Effector memory CD8-positive, alpha-beta T cell (primary cell): Measurements from ENCODE around the gene C12orf60.

Experiments used
- ATAC-seq: fragments of 150-1000 bp; cut with Tn5 transposase; replicated peaks from 2 replicates; pipeline ENCODE4 v1.10.0; 2021; ENCODE audit warnings: mild to moderate bottlenecking, moderate library complexity
- DNase-seq, 3 experiments: peaks; one replicate each; pipeline ENCODE4 v3.0.0; 2021
- H3K27ac Mint-ChIP-seq, 2 donors: one replicate each; pipeline ENCODE4 v1.8.0; 2022; ENCODE audit warnings: mild to moderate bottlenecking in 2 of 2, mixed read lengths in 2 of 2, moderate library complexity in 2 of 2
- H3K27me3 Mint-ChIP-seq, 2 donors: one replicate each; pipeline ENCODE4 v1.8.0; 2022; ENCODE audit warnings: mixed read lengths in 2 of 2
- H3K36me3 Mint-ChIP-seq: one replicate; pipeline ENCODE4 v1.8.0; 2022; ENCODE audit warnings: mild to moderate bottlenecking, moderate library complexity, mixed read lengths; ENCODE audit not compliant: insufficient read depth
- H3K4me1 Mint-ChIP-seq, 2 donors: one replicate each; pipeline ENCODE4 v1.8.0; 2022; ENCODE audit warnings: low read depth in 2 of 2, mixed read lengths in 2 of 2
- H3K4me3 Mint-ChIP-seq, 2 donors: one replicate each; pipeline ENCODE4 v1.8.0; 2022; ENCODE audit warnings: mild to moderate bottlenecking in 2 of 2, mixed read lengths in 2 of 2, moderate library complexity in 2 of 2
- H3K9me3 Mint-ChIP-seq, 2 donors: one replicate each; pipeline ENCODE4 v1.8.0; 2022; ENCODE audit warnings: mixed read lengths in 2 of 2

Gene C12orf60

GRCh38 chr12:14771651-14772137 is 31.8 kb upstream of the C12orf60 start:
- Mint-ChIP-seq H3K27me3 (no peaks in the 10 kb centered on the region), H3K36me3 (peaks cover 73% of the 10 kb centered on the region), H3K9me3 (no peaks in the 10 kb centered on the region), H3K27ac (peak overlapping the region; percentile 100), H3K4me3 (peak overlapping the region; percentile 98 to 99), H3K4me1 (peaks cover 56 to 69% of the 10 kb centered on the region in 2 donors)
- ATAC-seq (peak; percentile 4), DNase-seq (peak; percentile 22 to 31 (median 30))

- ATAC-seq: no peak
- peaks cover 50 to 59% of the 10 kb centered on the region in 2 donors for H3K4me1 Mint-ChIP-seq
- H3K4me3 Mint-ChIP-seq: peak overlapping the region; percentile 98 to 99
- H3K27me3 Mint-ChIP-seq: no peaks in the 10 kb centered on the region
- H3K27ac Mint-ChIP-seq: peak overlapping the region in 1 of 2 donors; percentile 97
- DNase-seq: no peak
- H3K36me3 Mint-ChIP-seq: peaks cover 63% of the 10 kb centered on the region
- no peaks in the 10 kb centered on the region for H3K9me3 Mint-ChIP-seq
Measured at GRCh38 chr12:14772946-14773345, 30.5 kb upstream of the C12orf60 start.

GRCh38 chr12:14773685-14774073 is 29.8 kb upstream of the C12orf60 start:
- DNase-seq (no peak), ATAC-seq (peak; percentile 3)
- H3K36me3 Mint-ChIP-seq: peaks cover 59% of the 10 kb centered on the region
- no peaks in the 10 kb centered on the region for H3K27me3 Mint-ChIP-seq
- no peaks in the 10 kb centered on the region for H3K9me3 Mint-ChIP-seq
- peak overlapping the region; percentile 98 to 99 for H3K4me3 Mint-ChIP-seq
- H3K27ac Mint-ChIP-seq: peak overlapping the region; percentile 96 to 97
- peaks cover 49 to 56% of the 10 kb centered on the region in 2 donors for H3K4me1 Mint-ChIP-seq

GRCh38 chr12:14774074-14774905 is 29.2 kb upstream of the C12orf60 start:
- H3K4me1 Mint-ChIP-seq: peaks cover 43 to 51% of the 10 kb centered on the region in 2 donors
- no peaks in the 10 kb centered on the region for H3K27me3 Mint-ChIP-seq
- H3K4me3 Mint-ChIP-seq: peak overlapping the region; percentile 98 to 99
- H3K27ac Mint-ChIP-seq: peak overlapping the region; percentile 96 to 97
- DNase-seq (peak; percentile 77 to 83 (median 83)), ATAC-seq (peak; percentile 54)
- H3K36me3 Mint-ChIP-seq: peaks cover 53% of the 10 kb centered on the region
- no peaks in the 10 kb centered on the region for H3K9me3 Mint-ChIP-seq

- Mint-ChIP-seq H3K27ac (peak overlapping the region; percentile 96 to 97), H3K9me3 (no peaks in the 10 kb centered on the region), H3K27me3 (no peaks in the 10 kb centered on the region), H3K36me3 (peaks cover 45% of the 10 kb centered on the region), H3K4me3 (peak overlapping the region; percentile 98 to 99), H3K4me1 (peaks cover 38 to 51% of the 10 kb centered on the region in 2 donors)
- ATAC-seq (no peak), DNase-seq (peak in 1 of 3 experiments; percentile 11)
Measured at GRCh38 chr12:14774906-14775635, 28.4 kb upstream of the C12orf60 start.

- Mint-ChIP-seq H3K27me3 (no peaks in the 10 kb centered on the region), H3K9me3 (no peaks in the 10 kb centered on the region), H3K4me3 (peak overlapping the region; percentile 98 to 99), H3K4me1 (peaks cover 38 to 51% of the 10 kb centered on the region in 2 donors), H3K36me3 (peaks cover 40% of the 10 kb centered on the region), H3K27ac (peak overlapping the region; percentile 96 to 97)
- no peak for DNase-seq
- no peak for ATAC-seq
Measured at GRCh38 chr12:14775636-14775980, 27.9 kb upstream of the C12orf60 start.

- DNase-seq (no peak), ATAC-seq (no peak)
- Mint-ChIP-seq H3K27ac (peak overlapping the region in 1 of 2 donors; percentile 97), H3K9me3 (no peaks in the 10 kb centered on the region), H3K36me3 (peaks cover 32% of the 10 kb centered on the region), H3K4me1 (peaks cover 33 to 44% of the 10 kb centered on the region in 2 donors), H3K27me3 (no peaks in the 10 kb centered on the region), H3K4me3 (peak overlapping the region in 1 of 2 donors; percentile 99)
Measured at GRCh38 chr12:14776236-14776961, 27.1 kb upstream of the C12orf60 start.

GRCh38 chr12:14777271-14777670 is 26.2 kb upstream of the C12orf60 start:
- no peak for DNase-seq
- no peak overlapping the region for H3K27ac Mint-ChIP-seq
- peaks cover 28 to 37% of the 10 kb centered on the region in 2 donors for H3K4me1 Mint-ChIP-seq
- H3K36me3 Mint-ChIP-seq: peaks cover 24% of the 10 kb centered on the region
- H3K4me3 Mint-ChIP-seq: no peak overlapping the region
- ATAC-seq: no peak
- H3K9me3 Mint-ChIP-seq: no peaks in the 10 kb centered on the region
- H3K27me3 Mint-ChIP-seq: no peaks in the 10 kb centered on the region

- Mint-ChIP-seq H3K4me1 (peaks cover 19 to 22% of the 10 kb centered on the region in 2 donors), H3K27me3 (no peaks in the 10 kb centered on the region), H3K9me3 (no peaks in the 10 kb centered on the region), H3K36me3 (peaks cover 12% of the 10 kb centered on the region), H3K27ac (no peak overlapping the region), H3K4me3 (no peak overlapping the region)
- no peak for ATAC-seq
- no peak for DNase-seq
Measured at GRCh38 chr12:14779834-14780233, 23.6 kb upstream of the C12orf60 start.

GRCh38 chr12:14780859-14781258 is 22.6 kb upstream of the C12orf60 start:
- no peak for DNase-seq
- H3K36me3 Mint-ChIP-seq: peaks cover 18% of the 10 kb centered on the region
- H3K4me1 Mint-ChIP-seq: peaks cover 10 to 12% of the 10 kb centered on the region in 2 donors
- no peak overlapping the region for H3K27ac Mint-ChIP-seq
- H3K9me3 Mint-ChIP-seq: no peaks in the 10 kb centered on the region
- no peak for ATAC-seq
- H3K4me3 Mint-ChIP-seq: no peak overlapping the region
- H3K27me3 Mint-ChIP-seq: no peaks in the 10 kb centered on the region

- DNase-seq: no peak
- no peaks in the 10 kb centered on the region for H3K27me3 Mint-ChIP-seq
- no peaks in the 10 kb centered on the region for H3K9me3 Mint-ChIP-seq
- H3K4me3 Mint-ChIP-seq: no peak overlapping the region
- H3K36me3 Mint-ChIP-seq: peaks cover 25% of the 10 kb centered on the region
- no peak for ATAC-seq
- H3K4me1 Mint-ChIP-seq: peaks cover 4 to 5% of the 10 kb centered on the region in 2 donors
- no peak overlapping the region for H3K27ac Mint-ChIP-seq
Measured at GRCh38 chr12:14781563-14781962, 21.9 kb upstream of the C12orf60 start.

GRCh38 chr12:14782756-14783155 is 20.7 kb upstream of the C12orf60 start:
- no peaks in the 10 kb centered on the region for H3K9me3 Mint-ChIP-seq
- no peak overlapping the region for H3K4me3 Mint-ChIP-seq
- no peaks in the 10 kb centered on the region for H3K27me3 Mint-ChIP-seq
- peaks cover 6 to 8% of the 10 kb centered on the region in 2 donors for H3K4me1 Mint-ChIP-seq
- no peak for ATAC-seq
- no peak overlapping the region for H3K27ac Mint-ChIP-seq
- peaks cover 37% of the 10 kb centered on the region for H3K36me3 Mint-ChIP-seq
- DNase-seq: no peak

GRCh38 chr12:14784471-14784870 is 19.0 kb upstream of the C12orf60 start:
- DNase-seq (no peak), ATAC-seq (no peak)
- peaks cover 52% of the 10 kb centered on the region for H3K36me3 Mint-ChIP-seq
- peaks cover 6 to 7% of the 10 kb centered on the region in 2 donors for H3K4me1 Mint-ChIP-seq
- H3K4me3 Mint-ChIP-seq: no peak overlapping the region
- H3K27ac Mint-ChIP-seq: no peak overlapping the region
- H3K9me3 Mint-ChIP-seq: no peaks in the 10 kb centered on the region
- no peaks in the 10 kb centered on the region for H3K27me3 Mint-ChIP-seq
